Measurements from ENCODE around the gene OCSTAMP. TPM values are rescaled to one million over a fixed set of nuclear protein-coding genes. Genes with fewer than 3 reads are reported as not detected.

The OCSTAMP gene
- total and polyA plus RNA-seq, 5 experiments from 2014 or later: not detected

GRCh38 chr20:46555370-46555956, 5.0 kb upstream of the OCSTAMP start:
- peak overlapping the region in 1 of 10 donors; percentile 31 for H3K27ac Mint-ChIP-seq
- H3K9me3 Mint-ChIP-seq: no peaks in the 10 kb centered on the region
- peaks cover 11 to 28% (median 16%) of the 10 kb centered on the region in 4 donors for H3K4me1 Mint-ChIP-seq
- POLR2A ChIA-PET: no interaction called here
- no peak overlapping the region for H3K4me3 Mint-ChIP-seq
- ATAC-seq (no peak), DNase-seq (no peak)
- H3K36me3 Mint-ChIP-seq: no peaks in the 10 kb centered on the region
- H3K27me3 Mint-ChIP-seq: peaks cover 0 to 5% (median 0%) of the 10 kb centered on the region in 5 donors

- no peaks in the 10 kb centered on the region for H3K9me3 Mint-ChIP-seq
Observed at GRCh38 chr20:46554828-46555227, 4.4 kb upstream of the OCSTAMP start.

GRCh38 chr20:46553926-46554325, 3.5 kb upstream of the OCSTAMP start:
- no peaks in the 10 kb centered on the region for H3K36me3 Mint-ChIP-seq
- H3K9me3 Mint-ChIP-seq: no peaks in the 10 kb centered on the region
- no peak overlapping the region for H3K27ac Mint-ChIP-seq
- H3K4me3 Mint-ChIP-seq: no peak overlapping the region
- peaks cover 11 to 28% (median 16%) of the 10 kb centered on the region in 4 donors for H3K4me1 Mint-ChIP-seq
- POLR2A ChIA-PET: no interaction called here
- ATAC-seq (no peak), DNase-seq (no peak)
- peaks cover 0 to 5% (median 0%) of the 10 kb centered on the region in 5 donors for H3K27me3 Mint-ChIP-seq

More at GRCh38 chr20:46554828-46555227, 4.4 kb upstream of the OCSTAMP start:
- Mint-ChIP-seq H3K27me3 (peaks cover 0 to 5% (median 0%) of the 10 kb centered on the region in 5 donors), H3K4me3 (no peak overlapping the region), H3K4me1 (peaks cover 11 to 28% (median 16%) of the 10 kb centered on the region in 4 donors), H3K36me3 (no peaks in the 10 kb centered on the region), H3K27ac (no peak overlapping the region)
- ATAC-seq: no peak
- no peak for DNase-seq
- POLR2A ChIA-PET: no interaction called here

GRCh38 chr20:46552460-46553420, 2.3 kb upstream of the OCSTAMP start:
- Mint-ChIP-seq H3K9me3 (no peaks in the 10 kb centered on the region), H3K4me3 (peak overlapping the region in 8 of 10 donors; percentile 30 to 66 (median 54)), H3K27me3 (peaks cover 0 to 5% (median 0%) of the 10 kb centered on the region in 5 donors), H3K27ac (peak overlapping the region in 2 of 10 donors; percentile 16 to 65), H3K36me3 (no peaks in the 10 kb centered on the region), H3K4me1 (peaks cover 11 to 28% (median 16%) of the 10 kb centered on the region in 4 donors)
- peak in 7 of 10 donors; percentile 6 to 43 (median 11) for DNase-seq
- peak; percentile 89 to 97 for ATAC-seq
- POLR2A ChIA-PET: no interaction called here

GRCh38 chr20:46551522-46552381, 1.3 kb upstream of the OCSTAMP start:
- ATAC-seq (no peak), DNase-seq (no peak)
- Mint-ChIP-seq H3K9me3 (no peaks in the 10 kb centered on the region), H3K27me3 (peaks cover 0 to 5% (median 0%) of the 10 kb centered on the region in 5 donors), H3K36me3 (no peaks in the 10 kb centered on the region), H3K4me1 (peaks cover 11 to 28% (median 16%) of the 10 kb centered on the region in 4 donors), H3K27ac (no peak overlapping the region), H3K4me3 (no peak overlapping the region)
- POLR2A ChIA-PET: no interaction called here

GRCh38 chr20:46549188-46549972, 1.1 kb downstream of the OCSTAMP start:
- H3K4me1 Mint-ChIP-seq: peaks cover 10 to 39% (median 18%) of the 10 kb centered on the region in 4 donors
- POLR2A ChIA-PET: no interaction called here
- H3K9me3 Mint-ChIP-seq: no peaks in the 10 kb centered on the region
- no peak overlapping the region for H3K4me3 Mint-ChIP-seq
- DNase-seq: no peak
- ATAC-seq: no peak
- H3K27me3 Mint-ChIP-seq: peaks cover 0 to 6% (median 0%) of the 10 kb centered on the region in 5 donors
- no peak overlapping the region for H3K27ac Mint-ChIP-seq
- H3K36me3 Mint-ChIP-seq: no peaks in the 10 kb centered on the region

GRCh38 chr20:46548688-46549087, 1.8 kb downstream of the OCSTAMP start:
- H3K36me3 Mint-ChIP-seq: no peaks in the 10 kb centered on the region
- H3K9me3 Mint-ChIP-seq: no peaks in the 10 kb centered on the region
- POLR2A ChIA-PET: interaction anchor here (0.6 kb wide), 1 partner anchor 13 kb away, joined by 3 read pairs; no protein-coding TSS in a partner anchor
- H3K4me1 Mint-ChIP-seq: peaks cover 10 to 39% (median 18%) of the 10 kb centered on the region in 4 donors
- H3K27ac Mint-ChIP-seq: no peak overlapping the region
- H3K4me3 Mint-ChIP-seq: no peak overlapping the region
- DNase-seq (no peak), ATAC-seq (no peak)
- peaks cover 0 to 6% (median 0%) of the 10 kb centered on the region in 5 donors for H3K27me3 Mint-ChIP-seq

GRCh38 chr20:46547995-46548394, 2.5 kb downstream of the OCSTAMP start:
- ATAC-seq: no peak
- POLR2A ChIA-PET: interaction anchor here (0.6 kb wide), 1 partner anchor 13 kb away, joined by 3 read pairs; no protein-coding TSS in a partner anchor
- no peaks in the 10 kb centered on the region for H3K9me3 Mint-ChIP-seq
- peaks cover 8 to 33% (median 13%) of the 10 kb centered on the region in 4 donors for H3K4me1 Mint-ChIP-seq
- no peaks in the 10 kb centered on the region for H3K36me3 Mint-ChIP-seq
- DNase-seq: no peak
- H3K27me3 Mint-ChIP-seq: peaks cover 0 to 6% (median 3%) of the 10 kb centered on the region in 5 donors
- no peak overlapping the region for H3K27ac Mint-ChIP-seq
- H3K4me3 Mint-ChIP-seq: no peak overlapping the region

GRCh38 chr20:46546936-46547335, 3.5 kb downstream of the OCSTAMP start:
- Mint-ChIP-seq H3K4me1 (peaks cover 0 to 23% (median 2%) of the 10 kb centered on the region in 4 donors), H3K36me3 (no peaks in the 10 kb centered on the region), H3K27ac (no peak overlapping the region), H3K27me3 (peaks cover 0 to 10% (median 5%) of the 10 kb centered on the region in 5 donors), H3K9me3 (no peaks in the 10 kb centered on the region), H3K4me3 (no peak overlapping the region)
- no peak for ATAC-seq
- DNase-seq: no peak
- POLR2A ChIA-PET: no interaction called here

GRCh38 chr20:46546298-46546697, 4.2 kb downstream of the OCSTAMP start:
- Mint-ChIP-seq H3K4me3 (no peak overlapping the region), H3K27ac (no peak overlapping the region)
- POLR2A ChIA-PET: no interaction called here

GRCh38 chr20:46545827-46546138, 4.7 kb downstream of the OCSTAMP start:
- Mint-ChIP-seq H3K27ac (no peak overlapping the region), H3K27me3 (peaks cover 0 to 14% (median 5%) of the 10 kb centered on the region in 5 donors), H3K36me3 (no peaks in the 10 kb centered on the region), H3K9me3 (no peaks in the 10 kb centered on the region), H3K4me1 (peaks cover 0 to 11% (median 2%) of the 10 kb centered on the region in 4 donors), H3K4me3 (no peak overlapping the region)
- no peak for DNase-seq
- POLR2A ChIA-PET: no interaction called here
- ATAC-seq: no peak

More at GRCh38 chr20:46546298-46546697, 4.2 kb downstream of the OCSTAMP start:
- DNase-seq: no peak
- peaks cover 0 to 11% (median 5%) of the 10 kb centered on the region in 5 donors for H3K27me3 Mint-ChIP-seq
- no peaks in the 10 kb centered on the region for H3K9me3 Mint-ChIP-seq
- H3K36me3 Mint-ChIP-seq: no peaks in the 10 kb centered on the region
- H3K4me1 Mint-ChIP-seq: peaks cover 0 to 16% (median 2%) of the 10 kb centered on the region in 4 donors
- ATAC-seq: no peak
